Gastrocnemius medialis (tissue), 4 donors: ENCODE measurements around the gene ARHGAP24. TPM values are rescaled to one million over a fixed set of nuclear protein-coding genes. Genes with fewer than 3 reads are reported as not detected.
"Not testable (repeated sequence)": the region's sequence is repeated elsewhere in the genome, so short reads cannot be mapped to it uniquely, and the experiment has no call there.

Source experiments
- ATAC-seq, 2 donors: fragments of 150-250 bp; one replicate each; pipeline ENCODE4 v1.9.1; 2016
- DNase-seq, 2 donors: peaks; one replicate each; pipeline ENCODE4 v3.0.0-alpha.2; 2019
- H3K27ac ChIP-seq, 4 donors: fragments of 200-600 bp; sonication (generic); 1 replicate in 1 of 4; 2 replicates in 3 of 4; pipeline ENCODE4 v1.5.1; 2016 to 2018; ENCODE audit warnings: mild to moderate bottlenecking in 2 of 4, moderate library complexity in 1 of 4
- H3K27me3 ChIP-seq, 3 donors: fragments of 200-600 bp; sonication (generic) in 2 of 3; 1 replicate in 1 of 3; 2 replicates in 2 of 3; pipeline versions ENCODE4 v1.5.1 to v1.6.0; 2016 to 2019; ENCODE audit warnings: mild to moderate bottlenecking in 1 of 3, moderate library complexity in 1 of 3
- H3K36me3 ChIP-seq, 2 donors: fragments of 200-600 bp; sonication (generic) in 1 of 2; one replicate each; pipeline ENCODE4 v1.5.1; 2017 to 2018
- H3K4me1 ChIP-seq, 2 donors: fragments of 200-600 bp; sonication (generic) in 1 of 2; one replicate each; pipeline ENCODE4 v1.5.1; 2016 to 2017; ENCODE audit warnings: mild to moderate bottlenecking in 2 of 2
- H3K4me3 ChIP-seq, 4 donors: fragments of 200-600 bp; sonication (generic) in 3 of 4; 1 replicate in 1 of 4; 2 replicates in 3 of 4; pipeline ENCODE4 v1.5.1; 2016 to 2019; ENCODE audit warnings: mild to moderate bottlenecking in 2 of 4
- H3K9me3 ChIP-seq, 3 donors: fragments of 200-600 bp; sonication (generic) in 2 of 3; 1 replicate in 1 of 3; 2 replicates in 2 of 3; pipeline ENCODE4 v1.5.1; 2016 to 2019
- CTCF ChIP-seq, 5 experiments: fragments of 450-650 bp in 3 of 5; fragments of 200-600 bp in 2 of 5; sonication (generic) in 2 of 5; IDR thresholded peaks in 4 of 5; conservative IDR thresholded peaks in 1 of 5; 1 replicate in 4 of 5; 2 replicates in 1 of 5; pipeline ENCODE4 v1.5.1; 2016 to 2019; ENCODE audit warnings: antibody characterized with exemption in 5 of 5, mild to moderate bottlenecking in 3 of 5, moderate library complexity in 3 of 5
- POLR2A ChIP-seq, 2 donors: fragments of 450-650 bp; IDR thresholded peaks; one replicate each; pipeline ENCODE4 v1.6.1; 2017; ENCODE audit warnings: antibody characterized with exemption in 2 of 2, mild to moderate bottlenecking in 2 of 2, moderate library complexity in 2 of 2
- in situ Hi-C, 4 donors: fragments of 200-750 bp; cut with MboI; loops; one replicate each; pipeline versions ENCODE4 v1.15.0 to v1.8.0; 2017; ENCODE audit warnings: low sequenced_read_pairs in 4 of 4
- intact Hi-C: fragments of 100-400 bp; cut with DNase I; formaldehyde crosslinking; loops from one replicate; pipeline ENCODE4 v1.15.1; 2023; ENCODE audit warnings: low total_unique reads
- total RNA-seq, 4 donors: library from RNA; depleted of rRNA; stranded (reverse); fragments of >200 nt; gene quantifications; one replicate each; pipeline versions ENCODE4 v1.1.0 to v1.2.3, GENCODE V29; 2016

Gene ARHGAP24
- total RNA-seq, 4 donors from 2014 or later, result 2.8 to 7.8 (median 5.3) TPM

DNA sequence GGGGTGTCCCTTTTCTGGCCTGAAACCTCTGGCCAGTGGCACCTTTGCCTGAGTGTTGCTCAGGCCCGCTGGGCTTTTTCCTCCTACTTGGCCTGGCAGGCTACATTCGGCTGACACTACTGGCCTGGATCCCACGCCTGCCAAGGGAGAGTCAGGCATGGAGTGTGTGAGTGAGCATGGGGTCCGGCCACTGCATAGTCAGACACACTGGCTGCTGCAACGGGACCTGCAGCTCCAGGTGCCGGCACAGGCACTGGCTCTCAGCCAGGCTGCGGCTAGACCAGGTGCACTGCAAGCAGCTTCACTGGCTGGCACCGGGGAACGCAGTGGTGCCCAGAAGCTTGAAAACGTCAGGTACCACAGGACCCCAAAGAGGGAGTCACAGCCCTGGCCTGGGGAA lies 434.9 kb downstream of the ARHGAP24 start:
- TF ChIP-seq CTCF (IDR thresholded peaks at IDR 0.05 in 4 of 5, conservative IDR thresholded peaks at IDR 0.05 in 1 of 5) (no peak), POLR2A (IDR thresholded peaks at IDR 0.05) (no peak)
- no peaks in the 10 kb centered on the region for H3K36me3 ChIP-seq
- no peaks in the 10 kb centered on the region for H3K27me3 ChIP-seq
- no peak overlapping the region for H3K27ac ChIP-seq
- peaks cover 0 to 19% of the 10 kb centered on the region in 2 donors for H3K4me1 ChIP-seq
- H3K4me3 ChIP-seq, result no peak overlapping the region
- no peaks in the 10 kb centered on the region for H3K9me3 ChIP-seq
- intact Hi-C loops, result no loop called here
- DNase-seq, result no peak
- in situ Hi-C loops, result no loop called here
- no peak for ATAC-seq

GRCh38 chr4:85910985-85911384 lies 436.0 kb downstream of the ARHGAP24 start:
- no peak for ATAC-seq

GRCh38 chr4:85913931-85914694 lies 439.2 kb downstream of the ARHGAP24 start:
- H3K4me3 ChIP-seq, result no peak overlapping the region
- DNase-seq, result no peak
- H3K9me3 ChIP-seq, result no peaks in the 10 kb centered on the region
- ATAC-seq, result no peak
- intact Hi-C loops (no loop called here), in situ Hi-C loops (no loop called here)
- no peak for TF ChIP-seq POLR2A (IDR thresholded peaks at IDR 0.05)
- TF ChIP-seq CTCF (IDR thresholded peaks at IDR 0.05 in 4 of 5, conservative IDR thresholded peaks at IDR 0.05 in 1 of 5), result no peak
- H3K27me3 ChIP-seq, result no peaks in the 10 kb centered on the region
- H3K27ac ChIP-seq, result no peak overlapping the region
- H3K4me1 ChIP-seq, result peaks cover 0 to 9% of the 10 kb centered on the region in 2 donors
- no peaks in the 10 kb centered on the region for H3K36me3 ChIP-seq

More at GRCh38 chr4:85910985-85911384, 436.0 kb downstream of the ARHGAP24 start:
- Histone ChIP-seq H3K4me3 (no peak overlapping the region), H3K27ac (no peak overlapping the region), H3K9me3 (no peaks in the 10 kb centered on the region), H3K36me3 (no peaks in the 10 kb centered on the region), H3K4me1 (peaks cover 0 to 12% of the 10 kb centered on the region in 2 donors), H3K27me3 (no peaks in the 10 kb centered on the region)
- no peak for DNase-seq
- TF ChIP-seq POLR2A (IDR thresholded peaks at IDR 0.05), result no peak
- no peak for TF ChIP-seq CTCF (IDR thresholded peaks at IDR 0.05 in 4 of 5, conservative IDR thresholded peaks at IDR 0.05 in 1 of 5)
- in situ Hi-C loops, result no loop called here
- intact Hi-C loops, result no loop called here

- H3K36me3 ChIP-seq, ATAC-seq, H3K27me3 ChIP-seq, in situ Hi-C loops, DNase-seq, intact Hi-C loops, H3K4me1 ChIP-seq, H3K27ac ChIP-seq, H3K9me3 ChIP-seq, H3K4me3 ChIP-seq: not testable (repeated sequence)
These were observed 440.6 kb downstream of the ARHGAP24 start for GRCh38 chr4:85915570-85915969.

DNA sequence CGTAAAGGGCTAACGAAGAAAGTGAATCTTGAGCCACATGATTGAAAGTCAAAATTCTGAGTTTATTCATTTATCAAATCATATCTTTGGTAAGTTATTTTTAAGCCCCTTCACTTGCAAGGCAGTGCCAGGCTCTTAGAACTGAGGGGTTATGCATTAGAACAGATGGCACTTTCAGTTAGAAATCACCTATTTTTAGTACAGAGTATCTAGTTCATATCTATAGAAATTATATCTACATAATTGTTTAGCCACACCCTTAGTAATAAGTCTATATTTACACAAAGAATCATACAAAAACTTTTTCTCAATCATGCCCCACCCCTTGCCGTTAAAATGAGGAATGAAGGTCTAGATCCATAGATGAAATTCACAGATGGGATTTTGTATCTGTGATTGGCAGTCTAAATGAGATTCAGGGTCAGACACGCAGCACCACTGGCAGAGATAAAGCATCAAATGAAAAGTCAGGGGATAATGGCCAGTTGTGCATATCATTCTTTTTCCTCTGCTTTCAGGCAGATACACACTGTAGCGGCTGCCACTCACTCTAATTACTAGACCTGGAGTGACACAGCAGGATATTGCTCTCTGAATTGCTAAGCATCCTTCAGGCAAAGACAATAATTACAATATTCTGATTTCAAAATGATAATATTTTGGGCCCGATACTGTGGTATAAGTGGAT lies 444.4 kb downstream of the ARHGAP24 start:
- no peaks in the 10 kb centered on the region for H3K27me3 ChIP-seq
- H3K4me1 ChIP-seq, result no peaks in the 10 kb centered on the region
- TF ChIP-seq CTCF (IDR thresholded peaks at IDR 0.05 in 4 of 5, conservative IDR thresholded peaks at IDR 0.05 in 1 of 5) (no peak), POLR2A (IDR thresholded peaks at IDR 0.05) (no peak)
- H3K27ac ChIP-seq, result no peak overlapping the region
- intact Hi-C loops (no loop called here), in situ Hi-C loops (no loop called here)
- DNase-seq, result no peak
- no peak for ATAC-seq
- H3K4me3 ChIP-seq, result no peak overlapping the region
- H3K36me3 ChIP-seq, result no peaks in the 10 kb centered on the region
- H3K9me3 ChIP-seq, result no peaks in the 10 kb centered on the region
